Measurements from ENCODE around the gene BRD1.

BRD1 gene

DNA sequence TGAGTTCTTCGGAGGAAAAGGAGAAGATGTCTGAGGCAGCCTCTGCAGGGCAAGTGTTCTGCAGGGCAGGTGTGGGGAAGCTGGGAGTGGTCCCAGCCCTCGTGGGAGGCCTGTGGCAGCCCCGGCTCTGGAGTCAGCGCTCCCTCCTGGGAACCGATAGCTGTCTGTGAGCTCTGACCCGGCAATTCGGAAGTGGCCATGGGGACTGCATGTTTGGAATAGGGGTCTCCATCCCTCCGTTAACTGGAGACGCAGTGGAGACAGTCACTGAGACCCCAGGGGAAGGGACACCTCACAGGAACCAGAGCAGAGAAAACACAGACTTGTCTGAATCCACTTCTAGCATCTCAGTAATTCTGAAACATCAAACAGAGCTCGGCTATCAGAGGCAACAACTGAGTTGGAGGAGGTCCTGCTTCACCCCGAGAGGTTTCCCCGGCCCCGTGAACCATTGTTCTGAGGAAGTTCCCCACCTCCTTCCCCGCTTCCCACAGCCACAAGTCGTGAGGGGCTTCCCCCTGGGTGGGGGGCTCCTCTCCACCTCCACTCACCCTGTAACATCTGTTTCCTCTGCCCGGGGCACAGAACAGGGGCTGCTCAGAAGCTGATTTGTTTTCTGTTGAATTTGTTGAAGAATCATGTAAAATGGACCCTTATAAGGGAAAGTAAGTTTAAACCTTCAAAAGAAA lies 99.6 kb downstream of the BRD1 start:
- DNase-seq (ENCODE audit: low spot score), result no peak
- no peak for TF ChIP-seq CTCF (IDR thresholded peaks at IDR 0.05; ENCODE audit: extremely low read depth, insufficient read depth, missing control alignments)

GRCh38 chr22:49727191-49727880 lies 100.3 kb downstream of the BRD1 start:
- in situ Hi-C loops (cut with MboI; ENCODE audit: low pct_unique_long_range_greater_than_20kb, low sequenced_read_pairs, unreplicated experiment), result no loop called here
- no peak for DNase-seq (ENCODE audit: low spot score)
- no peak for TF ChIP-seq CTCF (IDR thresholded peaks at IDR 0.05; ENCODE audit: extremely low read depth, insufficient read depth, missing control alignments)

More for the DNA sequence above, 99.6 kb downstream of the BRD1 start:
- in situ Hi-C loops (cut with MboI; ENCODE audit: low pct_unique_long_range_greater_than_20kb, low sequenced_read_pairs, unreplicated experiment), result no loop called here

DNA sequence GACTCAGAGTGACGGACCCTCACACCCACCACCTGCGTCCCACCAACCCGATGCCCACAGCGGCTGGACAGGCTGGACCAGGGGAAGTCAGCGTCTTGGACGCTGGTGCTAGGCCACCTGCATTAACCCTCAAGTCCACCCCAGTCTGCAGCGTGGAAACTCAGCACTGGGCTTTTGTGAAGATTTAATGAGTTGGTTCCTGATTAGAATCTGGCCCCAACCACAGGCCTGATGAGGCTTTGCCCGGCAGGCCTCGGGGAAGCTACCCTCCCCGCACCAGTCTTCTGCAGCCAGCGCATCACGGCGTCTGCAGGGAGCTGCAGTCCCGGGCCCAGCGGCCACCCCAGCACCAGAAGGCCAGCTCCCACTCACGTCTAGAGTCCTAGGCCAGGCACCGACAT lies 101.0 kb downstream of the BRD1 start:
- in situ Hi-C loops (cut with MboI; ENCODE audit: low pct_unique_long_range_greater_than_20kb, low sequenced_read_pairs, unreplicated experiment), result no loop called here
- no peak for TF ChIP-seq CTCF (IDR thresholded peaks at IDR 0.05; ENCODE audit: extremely low read depth, insufficient read depth, missing control alignments)
- DNase-seq (ENCODE audit: low spot score), result no peak

- no peak for DNase-seq (ENCODE audit: low spot score)
- TF ChIP-seq CTCF (IDR thresholded peaks at IDR 0.05; ENCODE audit: extremely low read depth, insufficient read depth, missing control alignments), result no peak
- in situ Hi-C loops (cut with MboI; ENCODE audit: low pct_unique_long_range_greater_than_20kb, low sequenced_read_pairs, unreplicated experiment), result no loop called here
Measured at GRCh38 chr22:49726022-49726681, 101.5 kb downstream of the BRD1 start.

GRCh38 chr22:49725516-49725915 lies 102.2 kb downstream of the BRD1 start:
- in situ Hi-C loops (cut with MboI; ENCODE audit: low pct_unique_long_range_greater_than_20kb, low sequenced_read_pairs, unreplicated experiment), result no loop called here
- no peak for TF ChIP-seq CTCF (IDR thresholded peaks at IDR 0.05; ENCODE audit: extremely low read depth, insufficient read depth, missing control alignments)
- no peak for DNase-seq (ENCODE audit: low spot score)

DNA sequence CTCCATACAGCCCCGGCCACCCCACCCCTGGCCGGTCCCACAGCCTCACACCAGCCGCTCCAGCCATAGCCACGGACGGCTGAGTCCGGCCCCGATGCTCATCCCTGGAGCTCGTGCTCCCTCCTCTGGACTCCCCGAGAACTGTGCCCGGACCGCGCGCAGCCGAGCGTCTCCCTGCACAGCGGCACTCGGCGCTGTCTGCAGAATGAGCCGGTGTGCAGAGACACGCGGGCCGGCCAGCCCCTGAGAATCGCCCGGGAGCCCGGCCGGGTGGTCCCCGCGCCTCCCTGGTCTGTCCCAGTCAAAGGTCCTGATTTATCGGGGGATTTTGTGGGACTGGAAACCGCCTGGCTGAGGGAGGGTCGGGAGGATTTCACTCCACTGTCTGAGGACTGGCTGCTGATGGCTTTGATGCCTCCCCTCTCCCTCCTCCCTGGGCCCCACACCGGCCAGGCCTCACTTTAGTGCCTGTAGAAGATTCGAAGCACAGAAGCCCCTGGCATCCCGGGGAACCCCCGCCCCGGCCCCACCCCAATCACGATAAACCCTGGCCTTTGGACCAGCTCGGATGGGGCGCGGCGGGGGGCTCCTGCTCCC lies 102.7 kb downstream of the BRD1 start:
- peak; percentile 92 for DNase-seq (ENCODE audit: low spot score)
- peak; percentile 94 for TF ChIP-seq CTCF (IDR thresholded peaks at IDR 0.05; ENCODE audit: extremely low read depth, insufficient read depth, missing control alignments)
- in situ Hi-C loops (cut with MboI; ENCODE audit: low pct_unique_long_range_greater_than_20kb, low sequenced_read_pairs, unreplicated experiment), result no loop called here
